ENCODE results near the gene IFNL3.
"Not testable (repeated sequence)": the region's sequence is repeated elsewhere in the genome, so short reads cannot be mapped to it uniquely, and the experiment has no call there.

The IFNL3 gene

GRCh38 chr19:39244410-39245100 is at the start of gene IFNL3:
TSS of gene IFNL3 (minus strand) at chr19:39245006. CDS start at chr19:39244967, 39 bp downstream.
- not testable (repeated sequence) for DNase-seq

GRCh38 chr19:39293394-39293793 is 48.6 kb upstream of the IFNL3 start:
- DNase-seq, result no peak

- no peak for DNase-seq
Measured at GRCh38 chr19:39284032-39284431, 39.2 kb upstream of the IFNL3 start.

DNA sequence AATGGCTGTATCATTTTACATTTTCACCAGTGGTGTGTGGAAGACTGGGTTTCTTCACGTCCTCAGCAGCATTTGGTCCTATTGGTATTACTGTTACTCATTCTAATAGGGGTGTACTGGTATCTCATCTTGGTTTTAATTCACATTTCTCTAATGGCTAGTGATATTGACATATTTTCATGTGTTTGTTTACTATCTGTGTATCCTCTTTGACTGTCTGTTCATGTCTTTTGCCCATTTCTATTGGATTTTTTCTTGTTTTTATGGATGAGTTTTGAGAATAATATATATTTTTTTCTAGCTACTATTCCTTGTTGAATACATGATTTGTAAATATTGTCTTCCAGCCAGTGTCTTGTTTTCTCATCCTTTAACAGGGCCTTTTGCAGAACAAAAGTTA is 37.2 kb upstream of the IFNL3 start:
- no peak for DNase-seq

DNA sequence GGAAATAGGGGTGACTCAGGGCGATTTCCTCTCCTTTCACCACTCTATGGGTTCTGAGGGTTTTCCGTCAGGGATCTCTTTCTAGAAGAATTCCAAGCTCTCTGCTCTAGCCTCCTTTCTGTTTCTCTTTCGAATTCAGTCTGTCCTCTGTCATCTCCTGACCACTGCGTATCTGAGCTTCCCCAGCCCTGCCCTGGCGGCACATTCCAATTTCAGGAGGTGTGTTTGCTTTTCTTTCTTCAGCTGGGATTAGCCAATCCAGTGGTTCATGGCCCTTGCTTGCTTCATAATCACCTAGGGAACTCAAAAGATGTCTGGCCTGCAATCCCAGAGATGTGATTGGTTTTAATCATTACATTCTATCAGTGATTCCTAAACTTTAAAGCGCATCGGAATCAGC is 32.8 kb upstream of the IFNL3 start:
- DNase-seq, result no peak

DNA sequence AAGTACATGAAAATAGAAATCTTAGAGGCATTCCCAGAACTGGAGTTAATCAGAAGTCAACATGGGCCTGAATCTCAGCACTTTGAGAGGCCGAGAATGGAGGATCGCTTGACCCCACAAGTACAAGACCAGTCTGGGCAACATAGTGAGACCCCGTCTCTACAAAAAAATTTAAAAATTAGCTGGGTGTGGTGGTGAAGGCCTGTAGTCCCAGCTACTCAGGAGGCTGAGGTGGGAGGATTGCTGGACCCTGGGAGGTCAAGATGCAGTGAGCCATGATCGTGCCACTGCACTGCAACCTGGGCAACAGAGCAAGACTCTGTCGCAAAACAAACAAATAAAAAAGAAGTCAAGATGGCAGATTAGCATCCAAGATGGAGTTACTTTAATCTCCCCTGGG is 31.9 kb upstream of the IFNL3 start:
- DNase-seq, result no peak

- no peak for DNase-seq
Measured at GRCh38 chr19:39275578-39275977, 30.8 kb upstream of the IFNL3 start.

- not testable (repeated sequence) for DNase-seq
Measured at GRCh38 chr19:39273859-39274258, 29.1 kb upstream of the IFNL3 start.

GRCh38 chr19:39270036-39270871 is 25.4 kb upstream of the IFNL3 start:
- no peak for DNase-seq

DNA sequence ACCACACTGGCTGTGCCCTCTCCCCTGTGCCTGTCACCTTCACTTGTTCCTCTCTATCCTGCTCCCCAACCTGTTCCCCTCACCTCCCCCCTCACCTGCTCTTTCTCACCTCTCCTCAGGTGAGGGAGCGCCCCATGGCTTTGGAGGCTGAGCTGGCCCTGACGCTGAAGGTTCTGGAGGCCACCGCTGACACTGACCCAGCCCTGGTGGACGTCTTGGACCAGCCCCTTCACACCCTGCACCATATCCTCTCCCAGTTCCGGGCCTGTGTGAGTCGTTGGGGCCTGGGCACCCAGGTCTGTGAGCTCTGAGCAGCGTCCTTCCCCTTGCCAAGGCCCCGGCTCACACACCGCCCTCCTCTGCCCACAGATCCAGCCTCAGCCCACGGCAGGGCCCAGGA is 24.6 kb upstream of the IFNL3 start:
- DNase-seq, result not testable (repeated sequence)

DNA sequence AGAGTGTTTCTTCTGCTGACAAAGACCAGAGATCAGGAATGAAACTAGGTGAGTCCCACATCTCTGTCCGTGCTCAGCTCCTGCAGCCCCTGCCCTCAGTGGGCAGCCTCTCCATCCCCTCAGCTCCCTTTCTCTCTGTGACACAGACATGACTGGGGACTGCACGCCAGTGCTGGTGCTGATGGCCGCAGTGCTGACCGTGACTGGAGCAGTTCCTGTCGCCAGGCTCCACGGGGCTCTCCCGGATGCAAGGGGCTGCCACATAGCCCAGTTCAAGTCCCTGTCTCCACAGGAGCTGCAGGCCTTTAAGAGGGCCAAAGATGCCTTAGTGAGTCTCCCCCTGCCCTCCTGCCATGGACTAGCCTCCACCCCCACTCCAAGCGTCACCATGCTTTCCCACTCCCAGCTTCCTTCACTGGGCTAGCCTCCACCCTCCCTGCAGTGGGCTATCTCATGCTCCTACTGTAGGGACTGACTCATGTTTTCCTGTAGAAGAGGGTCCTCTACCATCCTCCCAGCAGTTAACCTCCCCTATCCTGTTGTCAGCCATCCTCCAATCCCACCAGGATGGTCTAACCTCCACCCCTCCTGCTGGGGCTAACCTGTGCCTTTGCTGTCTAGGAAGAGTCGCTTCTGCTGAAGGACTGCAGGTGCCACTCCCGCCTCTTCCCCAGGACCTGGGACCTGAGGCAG is 23.9 kb upstream of the IFNL3 start:
- peak; percentile 46 for DNase-seq

- DNase-seq, result peak; percentile 1
Measured at GRCh38 chr19:39268085-39268484, 23.3 kb upstream of the IFNL3 start, which contains the start of gene IFNL2. TSS of gene IFNL2 (plus strand) at chr19:39268396. CDS start at chr19:39268569, 173 bp downstream.

GRCh38 chr19:39265321-39265916 is 20.6 kb upstream of the IFNL3 start:
- DNase-seq, result peak; percentile 54

- no peak for DNase-seq
Measured at GRCh38 chr19:39264306-39265290, 19.8 kb upstream of the IFNL3 start.

GRCh38 chr19:39263912-39264305 is 19.1 kb upstream of the IFNL3 start:
- no peak for DNase-seq

- no peak for DNase-seq
Measured at GRCh38 chr19:39262496-39262895, 17.7 kb upstream of the IFNL3 start.

GRCh38 chr19:39261704-39262103 is 16.9 kb upstream of the IFNL3 start:
- DNase-seq, result no peak

DNA sequence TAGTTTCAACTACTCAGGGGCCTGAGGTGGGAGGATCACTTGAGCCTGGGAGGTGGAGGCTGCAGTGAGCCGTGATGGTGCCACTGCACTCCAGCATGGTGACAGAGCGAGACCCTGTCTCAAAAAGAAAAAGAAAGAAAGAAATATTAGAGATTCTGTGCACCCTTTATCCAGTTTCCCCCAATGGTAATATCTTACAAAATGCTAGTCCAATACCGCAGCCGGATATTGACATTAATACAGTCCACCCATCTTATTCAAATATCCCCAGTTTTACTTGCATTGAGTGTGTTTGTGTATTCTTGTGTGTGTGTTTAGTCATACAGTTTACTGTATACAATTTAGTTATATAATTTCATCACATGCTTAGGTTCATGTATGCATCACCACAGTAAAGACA is 12.4 kb upstream of the IFNL3 start:
- no peak for DNase-seq

- DNase-seq, result no peak
Measured at GRCh38 chr19:39254531-39255345, 9.9 kb upstream of the IFNL3 start.

DNA sequence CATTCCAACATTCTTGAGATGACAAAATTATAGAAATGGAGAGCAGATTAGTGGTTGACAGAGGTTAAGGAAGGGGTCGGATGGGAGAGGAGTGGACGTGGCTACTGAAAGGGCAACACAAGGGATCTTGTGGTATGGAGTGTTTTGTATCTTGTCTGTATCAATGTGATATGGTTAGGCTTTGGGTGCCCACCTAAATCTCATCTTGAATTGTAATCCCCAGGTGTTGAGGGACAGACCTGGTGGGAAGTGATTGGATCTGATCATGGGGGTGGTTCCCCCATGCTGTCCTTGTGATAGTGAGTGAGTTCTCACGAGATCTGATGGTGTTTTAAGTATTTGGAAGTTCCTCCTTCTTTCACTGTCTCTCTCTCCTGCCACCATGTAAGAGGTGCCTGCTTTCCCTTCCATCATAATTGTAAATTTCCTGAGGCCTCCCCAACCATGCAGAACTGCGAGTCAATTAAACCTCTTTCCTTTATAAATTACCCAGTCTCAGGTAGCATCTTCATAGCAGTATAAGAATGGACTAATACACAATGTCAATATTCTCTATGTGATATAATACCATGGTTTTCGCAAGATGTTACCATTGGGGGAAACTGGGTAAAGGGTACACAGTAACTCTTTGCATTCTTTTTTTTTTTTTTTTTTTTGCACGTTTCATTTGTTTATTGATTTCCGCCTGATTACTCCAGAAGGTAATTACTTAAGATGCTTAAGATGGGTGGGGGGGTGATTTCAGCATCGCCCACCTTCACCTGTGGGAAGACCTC is 8.8 kb upstream of the IFNL3 start:
- DNase-seq, result no peak
